HG02678 (cell line): ENCODE results near the gene STOX2.

Experiments used
- ATAC-seq: cut with Tn5 transposase; IDR thresholded peaks from one replicate; pipeline ENCODE4 v1.9.1; 2021; ENCODE audit warnings: mild to moderate bottlenecking, moderate library complexity; ENCODE audit not compliant: unreplicated experiment

STOX2 gene

GRCh38 chr4:184067931-184068554, 162.9 kb downstream of the STOX2 start:
- no peak for ATAC-seq
